Panc1 (cell line): Measurements from ENCODE around the gene IMP4.

ENCODE experiments used
- CTCF ChIP-seq: fragments of 450-650 bp; IDR thresholded peaks from 2 replicates; pipeline ENCODE4 v1.5.1; 2017; ENCODE audit warnings: mild to moderate bottlenecking
- POLR2AphosphoS5 ChIP-seq: IDR thresholded peaks from 2 replicates; pipeline ENCODE4 v1.6.1; 2012; ENCODE audit warnings: mild to moderate bottlenecking, low read depth, low read length, moderate library complexity
- REST ChIP-seq, 2 experiments: IDR thresholded peaks; 2 replicates each; pipeline ENCODE4 v1.6.1; 2011 to 2012; ENCODE audit warnings: low read depth in 2 of 2, control low read depth in 1 of 2, low read length in 1 of 2, mild to moderate bottlenecking in 1 of 2, moderate library complexity in 1 of 2; ENCODE audit not compliant: insufficient read depth in 1 of 2

- no peak for TF ChIP-seq REST (IDR thresholded peaks at IDR 0.05; ENCODE audit: insufficient read depth in 1 of 2, low read depth in 2 of 2, low read length in 1 of 2)
- no peak for TF ChIP-seq CTCF
- no peak for TF ChIP-seq POLR2AphosphoS5
Measured at GRCh38 chr2:130352237-130352636, 9.5 kb downstream of the IMP4 start.
